GM21529 (cell line): Measurements from ENCODE around the gene ST3GAL2.
A peak's percentile ranks its signal among the peaks of the same experiment; 100 is the strongest.
"Not testable (repeated sequence)": the region's sequence is repeated elsewhere in the genome, so short reads cannot be mapped to it uniquely, and the experiment has no call there.

Experiments
- ATAC-seq: cut with Tn5 transposase; IDR thresholded peaks from one replicate; pipeline ENCODE4 v1.9.1; 2021; ENCODE audit not compliant: unreplicated experiment

The ST3GAL2 gene

DNA sequence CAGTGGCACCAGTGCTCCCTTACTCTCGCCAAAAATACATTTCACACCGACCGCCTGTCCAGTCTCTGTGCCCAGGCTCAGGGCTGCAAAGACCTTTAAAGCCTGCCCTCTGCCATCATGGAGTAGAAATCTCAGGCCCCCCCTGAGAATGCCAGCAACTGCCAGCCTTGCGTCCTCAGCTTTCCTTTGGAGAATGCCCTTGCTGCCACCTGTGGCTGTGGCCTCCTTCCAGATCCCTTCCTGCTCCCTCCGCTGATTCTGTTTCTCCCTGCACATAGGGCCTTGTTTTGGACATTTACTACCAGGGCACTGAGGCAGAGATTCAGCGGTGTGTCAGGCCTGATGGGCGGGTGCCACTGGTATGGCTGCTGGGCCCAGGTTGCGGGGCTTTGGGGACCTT, 28.7 kb upstream of the ST3GAL2 start:
- no peak for ATAC-seq

DNA sequence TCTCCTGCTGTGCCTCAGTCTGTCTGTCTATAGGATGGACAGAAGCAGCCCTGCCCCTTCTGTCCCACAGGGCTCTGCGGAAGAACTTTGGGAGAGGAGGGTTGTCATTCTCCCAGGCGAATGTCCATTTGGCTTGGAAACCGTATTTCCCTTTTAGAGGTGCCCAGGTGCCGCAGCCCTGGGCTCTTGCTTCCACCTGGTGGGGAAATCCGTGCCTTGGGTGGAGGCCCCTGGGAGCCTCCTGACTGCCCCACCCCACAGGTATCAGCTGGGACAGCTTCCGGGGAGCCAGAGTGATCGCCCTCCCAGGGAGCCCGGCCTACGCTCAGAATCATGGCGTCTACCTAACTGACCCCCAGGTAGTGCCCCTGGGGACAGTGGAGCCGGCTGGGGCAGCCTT, 28.2 kb upstream of the ST3GAL2 start:
- no peak for ATAC-seq

DNA sequence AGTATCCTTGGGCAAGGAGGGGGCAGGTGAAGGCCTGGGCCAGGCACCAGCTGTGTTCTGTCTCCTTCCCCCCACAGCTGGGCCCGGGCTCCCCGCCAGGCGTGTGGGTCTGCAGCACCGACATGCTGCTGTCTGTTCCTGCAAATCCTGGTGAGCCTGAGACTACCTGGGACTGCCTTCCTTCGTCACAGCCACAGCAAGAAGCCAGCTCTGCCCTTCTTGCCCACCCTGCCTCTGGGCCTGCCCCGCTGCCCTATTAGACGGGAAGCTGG, 27.8 kb upstream of the ST3GAL2 start:
- no peak for ATAC-seq

DNA sequence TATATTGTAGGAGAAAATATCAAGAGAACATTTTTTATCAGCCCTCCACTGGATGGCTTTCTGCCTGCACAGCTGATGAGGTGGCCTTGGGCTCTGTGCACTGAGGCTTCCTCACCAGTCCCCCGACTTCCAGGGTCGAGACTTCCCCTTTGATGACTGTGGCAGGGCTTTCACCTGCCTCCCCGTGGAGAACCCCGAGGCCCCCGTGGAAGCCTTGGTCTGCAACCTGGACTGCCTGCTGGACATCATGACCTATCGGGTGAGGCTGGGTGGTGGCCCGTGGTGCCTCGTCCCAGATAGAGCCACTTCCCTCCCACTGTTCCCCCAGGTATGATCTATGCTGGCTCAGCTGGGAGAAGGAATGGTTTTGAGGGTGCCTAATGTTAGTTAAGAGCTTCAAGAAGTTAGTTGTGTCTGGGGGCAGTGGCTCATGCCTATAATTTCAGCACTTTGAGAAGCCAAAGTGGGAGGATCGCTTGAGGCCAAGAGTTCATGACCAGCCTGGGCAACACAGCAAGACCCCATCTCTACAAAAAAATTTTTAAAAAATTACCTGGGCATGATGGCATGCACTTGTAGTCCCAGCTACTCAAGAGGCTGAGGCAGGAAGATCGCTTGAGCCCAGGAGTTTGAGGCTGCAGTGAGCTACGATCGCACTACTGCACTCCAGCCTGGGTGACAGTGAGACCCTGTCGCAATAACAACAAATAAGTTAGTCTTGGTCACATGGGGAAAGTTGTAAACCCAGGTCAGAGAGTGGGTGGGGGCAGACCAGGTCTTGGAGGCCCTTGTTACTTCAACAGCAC, 27.3 kb upstream of the ST3GAL2 start:
- ATAC-seq: no peak

DNA sequence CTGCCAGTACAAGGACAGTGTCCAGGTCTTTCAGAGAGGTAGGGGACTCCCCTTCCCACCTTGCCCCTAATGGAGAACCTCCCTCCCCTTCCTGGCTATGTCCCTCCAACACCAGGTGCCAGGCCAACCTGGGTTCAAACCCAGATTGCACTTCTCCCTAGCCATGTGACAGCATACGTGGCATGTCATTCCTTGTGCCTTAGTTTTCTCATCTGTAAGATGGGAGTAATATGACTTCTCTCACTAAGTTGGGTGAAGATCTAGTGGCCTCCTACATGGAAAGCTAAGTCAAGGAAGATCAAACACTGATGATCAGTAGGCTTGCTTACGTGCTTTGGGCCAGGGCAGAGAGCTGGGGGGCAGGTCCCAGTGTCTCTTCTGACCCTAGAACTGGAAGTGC, 24.3 kb upstream of the ST3GAL2 start:
- ATAC-seq: no peak

DNA sequence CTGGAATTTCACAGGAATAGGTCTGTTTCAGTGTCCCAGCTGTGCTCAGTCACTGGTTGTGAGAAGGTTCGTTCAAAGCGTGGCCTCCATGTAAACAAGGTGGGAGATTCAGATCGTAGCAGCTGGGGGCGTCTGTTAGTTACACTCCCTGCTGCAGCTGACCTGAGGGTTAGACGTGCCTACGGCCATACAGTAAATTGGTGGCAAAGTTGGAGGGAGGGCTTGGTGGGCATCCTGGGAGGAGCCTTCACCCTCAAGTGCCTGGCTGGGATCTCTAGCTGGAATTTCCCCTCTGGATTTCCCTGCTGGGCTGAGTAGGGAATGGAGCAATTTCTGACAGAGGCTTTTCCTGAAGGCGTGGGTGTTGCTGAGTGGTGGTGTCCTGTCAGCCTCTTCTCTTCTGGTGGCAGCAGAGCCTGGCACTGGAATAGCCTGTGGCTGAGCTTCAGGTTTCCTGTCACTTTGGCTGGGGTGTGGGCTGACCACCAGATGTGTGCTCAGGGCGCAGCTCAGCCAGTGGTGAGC, 21.9 kb upstream of the ST3GAL2 start:
- no peak for ATAC-seq

DNA sequence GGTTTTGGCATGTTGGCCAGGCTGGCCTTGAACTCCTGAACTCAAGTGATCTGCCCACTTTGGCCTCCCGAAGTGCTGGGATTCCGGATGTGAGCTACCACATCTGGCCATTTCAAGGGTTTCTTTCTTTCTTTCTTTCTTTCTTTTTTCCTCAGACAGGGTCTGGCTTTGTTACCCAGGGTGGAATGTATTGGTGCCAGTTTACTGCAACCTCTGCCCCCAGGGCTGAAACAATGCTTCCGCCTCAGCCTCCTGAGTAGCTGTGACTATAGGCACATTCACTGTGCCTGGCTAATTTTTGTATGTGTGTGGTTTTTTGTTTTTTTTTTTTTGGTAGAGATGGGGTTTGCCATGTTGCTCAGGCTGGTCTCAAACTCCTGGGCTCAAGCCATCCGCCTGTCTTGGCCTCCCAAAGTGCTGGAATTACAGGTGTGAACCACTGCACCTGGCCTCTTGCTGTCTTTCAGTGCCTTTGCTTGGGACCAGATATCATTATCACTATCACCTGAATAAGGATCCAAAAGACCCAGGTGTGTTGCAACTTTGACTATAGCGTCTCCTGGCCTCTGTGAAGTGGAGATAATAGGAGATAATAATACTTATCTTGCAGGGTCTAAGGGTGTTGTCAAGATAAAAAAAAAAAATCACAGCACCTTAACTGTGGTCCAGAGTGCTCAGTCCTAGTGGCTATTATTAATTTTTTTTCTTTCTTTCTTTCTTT, 18.7 kb upstream of the ST3GAL2 start:
- no peak for ATAC-seq

DNA sequence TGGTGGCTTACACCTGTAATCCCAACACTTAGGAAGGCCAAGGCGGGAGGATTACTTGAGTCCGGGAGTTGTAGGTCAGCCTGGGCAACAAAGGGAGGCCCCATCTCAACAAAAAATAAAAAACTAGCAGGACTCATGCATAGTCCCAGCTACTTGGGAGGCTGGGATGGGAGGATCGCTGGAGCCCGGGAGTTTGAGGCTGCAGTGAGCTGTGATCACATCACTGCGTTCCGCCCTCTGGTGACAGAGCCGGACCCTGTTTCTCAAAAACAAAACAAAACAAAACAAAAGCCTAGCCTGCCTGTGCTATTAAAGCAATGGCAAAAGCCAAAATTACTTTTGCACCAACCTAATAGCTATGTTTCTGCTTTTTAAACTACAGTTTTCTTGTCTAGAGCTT, 17.0 kb upstream of the ST3GAL2 start:
- no peak for ATAC-seq

DNA sequence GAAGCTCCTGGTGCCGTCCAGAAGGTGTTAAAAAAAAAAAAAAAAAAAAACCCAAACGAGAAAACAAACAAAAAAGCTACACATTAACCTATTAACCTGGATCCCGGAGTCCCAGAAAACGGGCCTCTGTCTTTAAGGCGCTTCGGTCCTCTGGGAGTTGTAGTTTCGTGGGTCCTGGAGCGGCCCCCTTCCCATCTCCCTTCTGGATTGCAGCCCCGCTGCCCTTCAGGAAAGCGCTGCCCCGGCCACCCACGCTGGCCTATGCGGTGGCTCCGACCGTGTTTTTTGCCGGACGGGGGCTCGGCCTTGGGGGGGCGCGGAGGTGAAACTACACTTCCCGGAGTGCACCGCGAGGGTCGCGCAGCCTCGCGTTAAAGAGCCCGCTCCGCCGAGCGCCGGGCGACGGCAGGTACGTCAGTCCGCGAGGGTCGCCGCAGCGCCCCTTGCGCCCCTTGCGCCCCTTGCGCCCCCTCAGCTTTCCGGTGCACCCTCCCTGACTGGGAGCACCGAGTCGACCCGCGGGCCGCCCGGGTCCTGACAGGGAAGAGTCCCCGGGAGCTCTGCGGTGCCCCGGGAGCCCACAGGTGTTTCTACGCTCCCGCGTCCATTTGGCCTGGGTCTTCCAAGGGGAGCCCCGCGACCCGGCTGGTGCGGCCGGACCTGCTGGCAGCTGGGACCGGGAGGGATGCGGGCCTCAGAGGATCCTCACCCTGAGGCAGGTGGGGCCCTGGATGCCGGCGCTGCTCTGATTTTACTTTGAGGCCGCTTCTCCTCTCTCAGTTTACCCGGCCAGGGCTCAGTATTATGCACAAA, 15.5 kb upstream of the ST3GAL2 start, which contains the start of gene FCSK:
TSS of gene FCSK (plus strand) at position 374 of the 813 bp plus-strand sequence. CDS start 8,596 bp downstream, outside the sequence.
- ATAC-seq: peak; percentile 87

DNA sequence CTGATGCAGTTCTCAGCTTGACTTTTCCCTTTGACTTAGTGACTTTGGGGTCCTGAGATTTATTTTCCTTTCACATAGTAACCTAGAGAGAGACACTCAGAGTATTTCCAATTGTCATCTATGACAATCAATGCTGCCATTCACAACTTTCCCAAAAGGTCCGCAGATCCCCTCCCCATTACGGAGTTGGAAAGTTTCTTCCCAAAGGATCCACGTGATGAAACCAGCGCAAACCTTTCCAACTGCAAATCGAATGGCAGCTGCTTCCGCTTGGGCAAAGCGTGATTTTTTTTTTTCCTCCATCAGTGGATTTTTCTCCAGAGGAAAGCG, 15.0 kb upstream of the ST3GAL2 start:
- ATAC-seq: no peak

DNA sequence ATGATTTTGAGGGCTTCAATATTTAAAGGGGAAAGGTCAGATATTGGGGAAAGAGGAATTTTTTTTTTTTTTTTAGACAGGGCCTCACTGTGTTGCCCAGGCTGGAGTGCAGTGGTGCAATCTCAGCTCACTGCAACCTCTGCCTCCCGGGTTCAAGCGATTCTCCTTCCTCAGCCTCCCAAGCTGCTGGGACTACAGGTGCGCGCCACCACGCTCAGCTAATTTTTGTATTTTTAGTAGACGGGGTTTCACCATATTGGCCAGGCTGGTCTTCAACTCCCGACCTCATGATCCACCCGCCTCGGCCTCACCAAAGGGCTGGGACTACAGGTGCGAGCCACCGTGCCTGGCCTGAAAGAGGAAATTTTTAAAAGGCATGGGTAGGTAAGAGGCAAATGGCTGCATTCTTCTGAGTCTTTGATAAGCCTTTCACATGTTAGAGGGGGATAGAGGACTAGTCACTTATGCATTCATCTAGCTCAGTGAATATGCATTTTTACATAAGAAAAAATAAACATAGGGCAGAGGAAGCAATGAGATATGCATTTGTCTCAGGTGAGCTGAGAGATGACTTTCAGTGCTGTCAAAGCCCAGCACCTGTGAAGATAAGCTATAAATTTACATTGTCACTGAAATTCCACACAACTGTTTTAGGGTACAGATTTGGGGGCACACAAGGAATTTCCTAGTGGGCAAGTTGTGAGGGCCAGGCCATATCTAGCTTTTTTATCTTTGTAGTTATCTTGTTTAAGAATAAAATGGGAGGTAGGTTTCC, 14.4 kb upstream of the ST3GAL2 start:
- no peak for ATAC-seq

DNA sequence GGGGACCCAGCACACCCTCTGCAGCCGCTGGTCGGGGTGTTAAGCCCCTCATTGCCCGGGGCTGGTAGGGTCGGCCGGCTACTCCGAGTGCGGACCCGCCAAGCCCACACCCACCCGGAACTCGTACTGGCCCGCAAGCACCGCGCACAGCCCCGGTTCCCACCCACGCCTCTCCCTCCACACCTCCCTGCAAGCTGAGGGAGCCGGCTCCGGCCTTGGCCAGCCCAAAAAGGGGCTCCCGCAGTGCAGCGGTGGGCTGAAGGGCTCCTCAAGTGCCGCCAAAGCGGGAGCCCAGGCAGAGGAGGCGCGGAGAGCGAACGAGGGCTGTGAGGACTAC, 12.1 kb upstream of the ST3GAL2 start:
- ATAC-seq: not testable (repeated sequence)

DNA sequence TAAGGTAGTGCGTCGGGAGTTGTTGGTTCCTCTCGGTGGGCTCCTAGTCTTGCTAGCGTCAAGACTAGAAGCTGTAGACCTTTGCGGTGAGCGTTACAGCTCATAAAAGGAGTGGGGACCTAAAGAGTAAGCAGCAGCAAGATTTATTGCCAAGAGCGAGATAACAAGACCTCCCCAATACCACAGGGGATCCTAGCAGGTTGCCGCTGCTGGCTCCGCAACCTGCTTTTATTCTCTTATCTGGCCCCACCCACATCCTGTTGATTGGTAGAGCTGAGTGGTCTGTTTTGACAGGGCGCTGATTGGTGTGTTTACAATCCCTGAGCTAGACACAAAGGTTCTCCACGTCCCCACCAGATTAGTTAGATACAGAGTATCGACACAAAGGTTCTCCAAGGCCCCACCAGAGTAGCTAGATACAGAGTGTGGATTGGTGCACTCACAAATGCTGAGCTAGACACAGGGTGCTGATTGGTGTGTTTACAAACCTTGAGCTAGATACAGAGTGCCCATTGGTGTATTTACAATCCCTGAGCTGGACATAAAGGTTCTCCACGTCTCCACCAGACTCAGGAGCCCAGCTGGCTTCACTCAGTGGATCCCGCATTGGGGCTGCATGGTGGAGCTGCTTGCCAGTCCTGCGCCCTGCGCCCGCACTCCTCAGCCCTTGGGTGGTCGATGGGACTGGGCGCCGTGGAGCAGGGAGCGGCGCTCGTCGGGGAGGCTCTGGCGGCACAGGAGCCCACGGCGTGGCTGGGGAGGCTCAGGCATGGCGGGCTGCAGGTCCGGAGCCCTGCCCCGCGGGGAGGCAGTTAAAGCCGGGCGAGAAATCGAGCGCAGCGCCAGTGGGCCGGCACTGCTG, 11.5 kb upstream of the ST3GAL2 start:
- not testable (repeated sequence) for ATAC-seq

DNA sequence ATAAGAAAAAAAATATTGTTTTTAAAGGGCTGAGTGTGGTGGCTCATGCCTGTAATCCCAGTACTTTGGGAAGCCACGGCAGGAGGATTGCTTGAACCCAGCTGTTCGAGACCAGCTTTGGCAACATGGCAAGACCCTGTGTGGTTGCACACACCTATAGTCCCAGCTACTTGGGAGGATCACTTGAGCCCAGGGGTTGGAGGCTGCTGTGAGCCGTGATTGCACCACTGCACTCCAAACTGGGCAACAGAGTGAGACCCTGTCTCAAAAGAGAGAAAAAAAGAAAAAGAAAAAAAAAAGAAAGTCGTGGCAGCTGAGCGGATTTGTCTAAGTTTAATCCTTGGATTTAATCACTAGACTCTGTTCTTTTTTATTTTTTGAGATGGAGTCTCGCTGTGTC, 9.2 kb upstream of the ST3GAL2 start:
- no peak for ATAC-seq

DNA sequence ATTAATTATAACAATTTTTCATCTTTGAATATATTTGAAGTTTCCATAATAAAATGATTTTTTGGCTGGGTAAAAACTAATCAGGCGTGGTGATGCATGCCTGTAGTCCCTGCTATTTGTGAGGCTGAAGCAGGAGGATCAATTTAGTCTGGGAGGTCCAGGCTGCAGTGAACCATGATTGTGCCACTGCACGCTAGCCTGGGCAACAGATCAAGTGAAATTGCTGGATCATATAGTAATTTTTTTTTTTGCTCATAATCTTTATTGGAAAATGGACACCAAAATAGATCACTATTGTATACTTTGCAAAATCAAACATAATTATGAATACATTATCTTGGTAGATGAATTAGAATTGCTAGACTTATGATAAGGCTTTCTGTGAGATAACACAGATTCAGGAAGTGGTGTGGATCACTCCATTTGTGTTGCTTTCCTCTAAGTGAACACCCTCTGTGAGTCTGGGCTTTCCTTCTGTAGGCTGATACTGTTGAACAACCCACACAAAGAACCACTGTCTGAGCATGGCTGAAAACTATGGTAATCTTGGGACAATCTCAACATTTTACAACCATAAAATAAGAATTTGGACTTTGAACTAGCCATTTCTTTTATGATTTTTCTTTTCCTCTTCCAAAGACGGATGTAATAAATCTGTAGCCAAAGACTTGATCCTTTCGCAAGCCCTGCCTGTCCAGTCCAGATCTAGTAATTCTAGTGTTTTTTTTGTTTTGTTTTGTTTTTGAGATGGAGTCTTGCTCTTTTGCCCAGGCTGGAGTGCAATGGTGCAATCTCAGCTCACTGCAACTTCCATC, 5.6 kb upstream of the ST3GAL2 start:
- no peak for ATAC-seq

DNA sequence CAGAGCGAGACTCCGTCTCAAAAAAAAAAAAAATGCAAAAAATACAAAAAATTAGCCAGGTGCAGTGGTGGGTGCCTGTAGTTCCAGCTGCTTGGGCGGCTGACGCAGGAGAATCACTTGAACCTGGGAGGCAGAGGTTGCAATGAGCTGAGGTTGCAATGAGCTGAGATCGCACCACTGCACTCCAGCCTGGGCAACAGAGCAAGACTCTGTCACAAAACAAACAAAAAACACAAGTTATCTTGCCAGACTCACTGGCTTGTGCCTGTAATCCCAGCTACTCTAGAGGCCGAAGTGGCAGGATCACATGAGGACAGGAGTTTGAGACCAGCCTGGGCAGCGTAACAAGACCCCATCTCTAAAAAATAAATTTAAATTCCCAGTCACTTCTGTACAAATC, 3.4 kb upstream of the ST3GAL2 start:
- ATAC-seq: no peak

DNA sequence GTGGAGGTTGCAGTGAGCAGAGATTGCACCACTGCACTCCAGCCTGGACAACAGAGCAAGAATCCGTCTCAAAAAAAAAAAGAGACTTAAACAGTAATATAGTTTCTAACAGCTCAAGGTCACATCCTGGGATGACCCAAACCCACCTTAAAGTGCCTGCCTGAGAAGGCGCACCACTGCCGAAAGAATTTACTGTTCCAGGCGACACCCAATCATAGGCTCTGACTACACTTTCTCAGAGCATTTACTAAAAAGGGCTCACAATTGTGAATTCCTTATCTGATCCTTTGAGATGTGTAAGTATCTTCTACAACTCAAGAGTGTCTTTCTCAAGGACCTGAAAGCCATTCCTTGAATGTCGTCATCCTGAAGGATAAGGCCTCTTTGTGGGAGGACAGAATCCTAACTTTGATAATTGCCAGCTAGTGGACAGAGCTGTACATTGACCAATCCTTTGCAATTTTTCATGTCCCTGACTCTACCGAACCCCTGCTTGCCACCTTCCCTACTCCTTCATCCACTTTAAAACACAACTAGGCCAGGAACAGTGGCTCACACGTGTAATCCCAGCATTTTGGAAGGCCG, 2.6 kb upstream of the ST3GAL2 start:
- no peak for ATAC-seq

DNA sequence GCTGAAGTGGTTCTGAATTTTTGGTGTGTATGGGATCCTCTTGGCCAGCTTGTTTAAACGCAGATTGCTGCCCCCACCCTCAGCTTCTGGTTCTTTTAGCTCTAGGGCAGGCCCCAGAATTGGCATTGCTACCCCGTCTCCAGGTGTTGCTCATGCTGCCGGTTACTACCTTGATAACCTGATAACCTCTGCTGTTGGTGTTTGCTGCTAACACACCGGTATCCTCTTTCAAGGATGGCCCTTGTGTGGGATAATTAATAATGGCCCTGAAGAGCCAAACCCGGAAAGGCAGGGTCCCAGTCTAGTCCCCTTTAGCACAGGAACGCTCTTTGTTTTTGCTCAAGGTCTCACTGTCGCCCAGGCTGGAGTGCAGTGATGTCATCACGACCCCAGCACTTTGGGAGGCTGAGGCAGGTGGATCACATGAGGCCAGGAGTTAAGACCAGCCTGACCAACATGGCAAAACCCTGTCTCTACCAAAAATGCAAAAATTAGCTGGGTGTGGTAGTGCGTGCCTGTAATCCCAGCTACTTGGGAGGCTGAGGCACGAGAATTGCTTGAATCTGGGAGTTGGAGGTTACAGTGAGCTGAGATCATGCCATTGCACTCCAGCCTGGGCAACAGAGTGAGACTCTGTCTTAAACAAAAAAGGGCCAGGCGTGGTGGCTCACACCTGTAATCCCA, 1.3 kb upstream of the ST3GAL2 start:
- no peak for ATAC-seq
